Mononuclear cell (primary cell): ENCODE measurements around the gene CFTR. TPM values are rescaled to one million over a fixed set of nuclear protein-coding genes. Genes with fewer than 3 reads are reported as not detected.
"Not testable (repeated sequence)": the region's sequence is repeated elsewhere in the genome, so short reads cannot be mapped to it uniquely, and the experiment has no call there.

Source experiments
- H3K27me3 ChIP-seq: 2 replicates; pipeline ENCODE4 v1.6.0; 2011; ENCODE audit warnings: low read length, control low read depth; ENCODE audit not compliant: insufficient read depth
- H3K4me1 ChIP-seq: 2 replicates; pipeline ENCODE4 v1.5.1; 2011; ENCODE audit warnings: mild to moderate bottlenecking, low read length, control low read depth; ENCODE audit not compliant: insufficient read depth
- H3K4me3 ChIP-seq: 2 replicates; pipeline ENCODE4 v1.5.1; 2011; ENCODE audit warnings: mild to moderate bottlenecking, low read length, moderate library complexity
- H3K9me3 ChIP-seq: 2 replicates; pipeline ENCODE4 v1.5.1; 2011; ENCODE audit warnings: low read depth, mild to moderate bottlenecking, control low read depth, low read length
- total RNA-seq: library from RNA; depleted of rRNA; stranded (reverse); fragments of >200 nt; gene quantifications from one replicate; pipeline ENCODE4 v1.2.3, GENCODE V29; 2012

CFTR gene
- not detected for total RNA-seq

- Histone ChIP-seq H3K4me1 (no peaks in the 10 kb centered on the region), H3K4me3 (no peak within 1 kb of the TSS), H3K27me3 (peaks cover 35% of the 10 kb centered on the region), H3K9me3 (no peaks in the 10 kb centered on the region)
Observed at GRCh38 chr7:117479225-117480054, at the start of gene CFTR. CFTR (plus strand) TSS chr7:117480025; CDS start chr7:117480095, 70 bp downstream.

DNA sequence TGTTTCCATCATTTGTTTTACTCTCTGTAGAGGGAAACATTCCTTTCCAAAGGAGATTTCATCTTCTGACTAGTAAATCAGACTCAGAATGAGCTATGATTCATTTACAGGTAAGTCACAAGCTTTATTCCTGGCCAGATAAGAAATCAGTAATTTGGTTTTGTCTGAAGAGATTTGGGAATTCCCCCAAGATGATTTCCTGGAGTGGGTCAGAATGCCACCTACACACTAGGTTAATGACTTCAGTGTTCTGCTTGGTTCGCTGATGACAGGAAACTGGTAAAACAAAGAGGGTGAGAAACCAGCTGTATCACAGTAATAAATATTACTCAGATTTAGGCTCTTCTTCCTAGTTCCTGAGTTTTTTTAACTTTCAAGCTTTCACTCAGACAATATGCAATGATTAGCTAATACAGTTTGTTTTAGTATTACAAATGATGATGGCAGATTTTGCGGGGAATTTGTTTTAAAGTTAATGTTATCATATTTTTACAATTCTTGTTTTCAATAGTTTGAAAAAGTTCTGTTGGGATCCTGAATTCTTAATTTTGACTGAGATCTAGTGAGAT is 44.3 kb upstream of the CFTR start:
- Histone ChIP-seq H3K4me1 (no peaks in the 10 kb centered on the region), H3K4me3 (no peak overlapping the region), H3K9me3 (no peaks in the 10 kb centered on the region), H3K27me3 (no peaks in the 10 kb centered on the region)

- Histone ChIP-seq H3K4me1 (no peaks in the 10 kb centered on the region), H3K4me3 (no peak overlapping the region), H3K9me3 (no peaks in the 10 kb centered on the region), H3K27me3 (no peaks in the 10 kb centered on the region)
Observed at GRCh38 chr7:117444646-117445045, 35.2 kb upstream of the CFTR start.

DNA sequence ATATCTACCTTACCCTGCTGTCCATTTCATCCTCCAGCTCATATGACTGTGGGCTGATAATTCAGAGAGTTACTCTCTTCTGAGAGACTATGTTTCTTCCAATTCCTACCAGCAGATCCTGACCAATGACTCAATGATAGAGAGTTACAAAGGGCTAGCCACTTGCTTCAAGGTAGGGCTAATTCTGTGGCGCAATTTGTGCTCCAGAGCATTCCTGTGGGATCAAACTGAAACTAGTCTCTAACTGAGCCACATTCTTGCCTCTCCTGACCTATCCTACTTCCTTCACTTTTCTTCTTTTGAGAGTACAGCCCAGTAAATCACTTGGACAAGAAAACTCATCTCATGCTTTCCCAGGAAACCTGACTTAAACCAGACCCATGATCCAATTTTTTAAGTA is 34.6 kb upstream of the CFTR start:
- Histone ChIP-seq H3K4me1 (no peaks in the 10 kb centered on the region), H3K9me3 (no peaks in the 10 kb centered on the region)

GRCh38 chr7:117446220-117446815 is 33.5 kb upstream of the CFTR start:
- H3K4me3 ChIP-seq: no peak overlapping the region
- no peaks in the 10 kb centered on the region for H3K4me1 ChIP-seq
- H3K27me3 ChIP-seq: no peaks in the 10 kb centered on the region
- no peaks in the 10 kb centered on the region for H3K9me3 ChIP-seq

More for the DNA sequence above, 34.6 kb upstream of the CFTR start:
- Histone ChIP-seq H3K27me3 (no peaks in the 10 kb centered on the region), H3K4me3 (no peak overlapping the region)

GRCh38 chr7:117448655-117449054 is 31.2 kb upstream of the CFTR start:
- Histone ChIP-seq H3K4me3 (no peak overlapping the region), H3K27me3 (no peaks in the 10 kb centered on the region), H3K9me3 (no peaks in the 10 kb centered on the region), H3K4me1 (no peaks in the 10 kb centered on the region)

DNA sequence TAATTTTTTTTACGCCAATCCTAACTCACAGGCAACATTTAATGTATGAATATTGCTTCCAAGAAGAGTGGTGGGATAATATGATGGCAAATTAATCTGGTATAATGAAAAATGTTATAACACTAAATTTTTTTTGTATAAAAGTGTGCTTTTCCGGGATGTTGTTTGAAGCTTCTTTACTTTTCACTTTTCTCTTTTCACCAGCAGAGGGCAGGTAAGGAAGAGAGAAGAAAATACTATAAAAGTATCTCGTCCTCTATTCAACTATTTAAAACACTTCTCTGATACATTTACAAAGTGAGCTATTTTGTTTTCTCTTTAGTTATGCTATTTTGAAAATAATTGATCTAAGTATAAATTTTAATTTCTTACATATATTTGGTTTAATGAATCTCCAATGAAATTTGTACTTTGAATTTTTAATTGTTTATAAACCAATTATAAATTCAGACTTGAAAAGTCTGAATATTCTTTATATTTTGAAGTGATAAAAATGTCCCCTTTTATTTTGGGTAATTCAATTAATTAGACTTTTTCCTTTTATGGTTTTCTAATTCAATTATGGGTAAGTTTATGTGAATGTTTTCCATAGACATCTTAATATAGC is 20.7 kb upstream of the CFTR start:
- Histone ChIP-seq H3K4me1 (no peaks in the 10 kb centered on the region), H3K27me3 (no peaks in the 10 kb centered on the region), H3K4me3 (no peak overlapping the region), H3K9me3 (no peaks in the 10 kb centered on the region)

DNA sequence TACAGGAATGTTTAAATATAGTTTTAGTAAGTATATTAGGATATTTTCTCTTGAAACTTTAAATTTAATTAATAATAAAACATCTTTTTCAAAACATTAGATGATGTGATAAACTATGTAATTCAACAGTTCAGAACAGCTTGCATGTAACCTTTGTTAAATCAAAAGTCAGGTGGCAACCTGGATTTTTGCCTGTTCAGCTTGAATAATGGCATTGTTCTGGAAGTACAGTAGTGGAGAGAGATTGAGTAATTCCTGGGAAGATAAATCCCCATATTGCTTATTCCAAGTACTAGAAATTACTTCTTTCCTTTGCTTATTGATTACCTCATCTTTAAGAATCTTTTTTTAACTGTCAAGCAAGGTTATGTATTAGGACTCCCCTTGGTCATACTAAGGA is 20.1 kb upstream of the CFTR start:
- H3K4me3 ChIP-seq: no peak overlapping the region
- no peaks in the 10 kb centered on the region for H3K27me3 ChIP-seq
- H3K4me1 ChIP-seq: no peaks in the 10 kb centered on the region
- H3K9me3 ChIP-seq: no peaks in the 10 kb centered on the region

- not testable (repeated sequence) for H3K27me3 ChIP-seq, H3K9me3 ChIP-seq, H3K4me3 ChIP-seq, H3K4me1 ChIP-seq
Observed at GRCh38 chr7:117460815-117461214, 19.0 kb upstream of the CFTR start.

- Histone ChIP-seq H3K27me3 (no peaks in the 10 kb centered on the region), H3K4me1 (no peaks in the 10 kb centered on the region), H3K4me3 (no peak overlapping the region), H3K9me3 (no peaks in the 10 kb centered on the region)
Observed at GRCh38 chr7:117468174-117468573, 11.7 kb upstream of the CFTR start.

GRCh38 chr7:117470777-117471176 is 9.0 kb upstream of the CFTR start:
- Histone ChIP-seq H3K27me3 (no peaks in the 10 kb centered on the region), H3K4me3 (no peak overlapping the region), H3K9me3 (no peaks in the 10 kb centered on the region), H3K4me1 (no peaks in the 10 kb centered on the region)

GRCh38 chr7:117472335-117472734 is 7.5 kb upstream of the CFTR start:
- Histone ChIP-seq H3K9me3 (no peaks in the 10 kb centered on the region), H3K27me3 (no peaks in the 10 kb centered on the region), H3K4me1 (no peaks in the 10 kb centered on the region), H3K4me3 (no peak overlapping the region)

- H3K9me3 ChIP-seq: no peaks in the 10 kb centered on the region
- peaks cover 31% of the 10 kb centered on the region for H3K27me3 ChIP-seq
- no peaks in the 10 kb centered on the region for H3K4me1 ChIP-seq
- no peak overlapping the region for H3K4me3 ChIP-seq
Observed at GRCh38 chr7:117476557-117477215, 3.1 kb upstream of the CFTR start.

DNA sequence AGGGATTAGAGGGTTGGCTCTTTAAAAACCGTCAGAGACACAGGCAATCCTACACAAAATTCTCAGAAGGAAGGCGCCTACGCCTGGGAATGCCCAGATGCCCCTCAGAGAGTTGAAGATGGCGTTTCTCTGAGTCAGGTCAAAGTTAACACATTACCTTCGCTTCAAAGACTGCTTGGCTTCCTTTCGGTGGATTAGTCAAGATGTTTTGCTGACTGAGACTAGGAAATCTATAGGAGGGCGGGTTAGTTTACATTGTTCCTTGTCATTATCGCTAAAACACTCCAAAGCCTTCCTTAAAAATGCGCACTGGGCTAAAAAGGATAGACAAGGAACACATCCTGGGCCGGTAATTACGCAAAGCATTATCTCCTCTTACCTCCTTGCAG is 995 bp upstream of the CFTR start:
- Histone ChIP-seq H3K4me1 (no peaks in the 10 kb centered on the region), H3K9me3 (no peaks in the 10 kb centered on the region), H3K27me3 (peaks cover 35% of the 10 kb centered on the region), H3K4me3 (no peak overlapping the region)

DNA sequence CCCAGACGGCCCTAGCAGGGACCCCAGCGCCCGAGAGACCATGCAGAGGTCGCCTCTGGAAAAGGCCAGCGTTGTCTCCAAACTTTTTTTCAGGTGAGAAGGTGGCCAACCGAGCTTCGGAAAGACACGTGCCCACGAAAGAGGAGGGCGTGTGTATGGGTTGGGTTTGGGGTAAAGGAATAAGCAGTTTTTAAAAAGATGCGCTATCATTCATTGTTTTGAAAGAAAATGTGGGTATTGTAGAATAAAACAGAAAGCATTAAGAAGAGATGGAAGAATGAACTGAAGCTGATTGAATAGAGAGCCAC is 184 bp downstream of the CFTR start:
- peaks cover 35% of the 10 kb centered on the region for H3K27me3 ChIP-seq
- H3K4me3 ChIP-seq: no peak overlapping the region
- no peaks in the 10 kb centered on the region for H3K9me3 ChIP-seq
- no peaks in the 10 kb centered on the region for H3K4me1 ChIP-seq
